Ovary (tissue), 9 donors: ENCODE measurements around the gene LCN2. TPM values are rescaled to one million over a fixed set of nuclear protein-coding genes. Genes with fewer than 3 reads are reported as not detected.
"Not testable (repeated sequence)": the region's sequence is repeated elsewhere in the genome, so short reads cannot be mapped to it uniquely, and the experiment has no call there.

Source experiments
- DNase-seq, 5 donors: peaks; one replicate each; pipeline ENCODE4 v3.0.0-alpha.2; 2019 to 2020
- H3K27ac ChIP-seq, 2 donors: fragments of 200-600 bp; one replicate each; pipeline versions ENCODE4 v1.5.1 to v1.8.0; 2019 to 2022
- H3K27me3 ChIP-seq: fragments of 200-600 bp; one replicate; pipeline ENCODE4 v1.8.0; 2022
- H3K36me3 ChIP-seq: fragments of 200-600 bp; sonication (generic); one replicate; pipeline ENCODE4 v1.5.1; 2019
- H3K4me1 ChIP-seq: one replicate; pipeline ENCODE4 v1.8.1; 2013; ENCODE audit warnings: mild to moderate bottlenecking, moderate library complexity; ENCODE audit not compliant: insufficient read depth
- H3K4me3 ChIP-seq: fragments of 200-600 bp; sonication (generic); one replicate; pipeline ENCODE4 v1.5.1; 2017
- H3K9me3 ChIP-seq, 2 donors: fragments of 200-600 bp in 1 of 2; sonication (generic) in 1 of 2; one replicate each; pipeline versions ENCODE4 v1.5.1 to v1.8.1; 2013 to 2019; ENCODE audit warnings: mild to moderate bottlenecking in 1 of 2, moderate library complexity in 1 of 2
- CTCF ChIP-seq, 3 donors: fragments of 450-650 bp in 2 of 3; fragments of 200-600 bp in 1 of 3; IDR thresholded peaks; one replicate each; pipeline versions ENCODE4 v1.5.1 to v1.8.0; 2016 to 2022; ENCODE audit warnings: antibody characterized with exemption in 3 of 3, mild to moderate bottlenecking in 1 of 3
- EP300 ChIP-seq: sonication (generic); formaldehyde crosslinking; IDR thresholded peaks from one replicate; pipeline ENCODE4 v1.6.1; 2017; ENCODE audit warnings: antibody characterized with exemption
- POLR2A ChIP-seq: fragments of 450-650 bp; IDR thresholded peaks from one replicate; pipeline ENCODE4 v1.6.1; 2017; ENCODE audit warnings: antibody characterized with exemption, mild to moderate bottlenecking, moderate library complexity
- WGBS, 3 donors: extraction: QIAGEN DNeasy Blood & Tissue Kit in 1 of 3; methylation state at CpG; one replicate each; pipeline versions ENCODE4 v1.1.5 to v1.1.7; 2013 to 2017; 5-methylcytosine and 5-hydroxymethylcytosine counted together
- intact Hi-C, 4 donors: fragments of 100-400 bp; cut with DNase I; formaldehyde crosslinking; loops; one replicate each; pipeline versions ENCODE4 v1.11.0 to v1.15.1; 2022 to 2023
- polyA plus RNA-seq, 2 donors: library from polyadenylated mRNA; stranded (reverse); fragments of 200-250 nt in 1 of 2; fragments of 350-450 nt in 1 of 2; fragmentation: Illumina TruSeq in 1 of 2; extraction: RNeasy Lipid Tissue Mini Kit (QIAGEN cat#74804) in 1 of 2; gene quantifications; one replicate each; pipeline ENCODE4 v1.2.3, GENCODE V29; 2013 to 2014
- total RNA-seq, 7 donors: library from RNA; depleted of rRNA in 2 of 7; stranded (reverse); fragments of >200 nt in 2 of 7; fragmentation: NEBNext Ultra II Directional in 3 of 7; extraction: Animal tissue kit (Norgen Biotek cat#: 25700) in 3 of 7; gene quantifications; one replicate each; pipeline versions ENCODE4 v1.1.0 to v1.2.4, GENCODE V29; 2016 to 2023
- donor health status: DM: no; HTN: no; CAD: no; lungs with moderate emphysema.
- donor health status: DM: no; HTN: no; CAD: no.
- donor health status: Bipolar disorder and iron deficiency.
- donor health status: DM: yes; HTN: yes; CAD: no.
- donor health status: DM: no; HTN: no; CAD: no.
- donor health status: DM: yes; HTN: yes; CAD: no.

Gene LCN2
- total and polyA plus RNA-seq, 9 donors = 0.33 to 19.5 (median 3.6) TPM; not detected in 2

GRCh38 chr9:128128836-128129590 is 20.2 kb upstream of the LCN2 start:
- Histone ChIP-seq H3K27ac (peak overlapping the region in 1 of 2 donors; percentile 96), H3K36me3 (no peaks in the 10 kb centered on the region), H3K4me1 (peaks cover 9% of the 10 kb centered on the region), H3K9me3 (no peaks in the 10 kb centered on the region), H3K4me3 (peak overlapping the region; percentile 86), H3K27me3 (no peaks in the 10 kb centered on the region)
- DNase-seq = peak in 3 of 5 donors; percentile 29 to 58 (median 53)
- 42 to 51% (median 47%) methylated on average over 29 of the region's 29 CpGs for WGBS, 3 donors
- intact Hi-C loops = no loop called here
- TF ChIP-seq POLR2A = no peak
- no peak for TF ChIP-seq CTCF (IDR thresholded peaks at IDR 0.05)
- TF ChIP-seq EP300 = no peak

- H3K4me1 ChIP-seq, H3K27ac ChIP-seq, intact Hi-C loops, H3K9me3 ChIP-seq, H3K27me3 ChIP-seq, H3K4me3 ChIP-seq, H3K36me3 ChIP-seq: not testable (repeated sequence)
- DNase-seq = peak in 3 of 5 donors; percentile 41 to 67 (median 59)
- WGBS, 3 donors = 26 to 33% (median 31%) methylated on average over 12 of the region's 12 CpGs
Measured at GRCh38 chr9:128129976-128130590, 19.2 kb upstream of the LCN2 start.

- DNase-seq = peak in 2 of 5 donors; percentile 14 to 28
- H3K4me1 ChIP-seq, intact Hi-C loops, H3K27ac ChIP-seq, H3K36me3 ChIP-seq, H3K27me3 ChIP-seq, H3K9me3 ChIP-seq, H3K4me3 ChIP-seq: not testable (repeated sequence)
- WGBS, 3 donors = 49 to 63% (median 63%) methylated on average over 7 of the region's 7 CpGs
Measured at GRCh38 chr9:128130651-128131050, 18.6 kb upstream of the LCN2 start.

- intact Hi-C loops, H3K4me1 ChIP-seq, H3K36me3 ChIP-seq, H3K4me3 ChIP-seq, H3K27me3 ChIP-seq, H3K9me3 ChIP-seq, H3K27ac ChIP-seq: not testable (repeated sequence)
- peak in 1 of 5 donors; percentile 9 for DNase-seq
- WGBS, 3 donors = 76 to 84% (median 83%) methylated on average over 8 of the region's 8 CpGs
Measured at GRCh38 chr9:128131346-128131745, 17.9 kb upstream of the LCN2 start.

GRCh38 chr9:128132139-128132538 is 17.1 kb upstream of the LCN2 start:
- H3K4me3 ChIP-seq, H3K27ac ChIP-seq, DNase-seq, H3K36me3 ChIP-seq, intact Hi-C loops, H3K9me3 ChIP-seq, H3K27me3 ChIP-seq, H3K4me1 ChIP-seq: not testable (repeated sequence)
- 14 to 17% (median 16%) methylated on average over 8 of the region's 8 CpGs for WGBS, 3 donors

GRCh38 chr9:128135561-128135960 is 13.7 kb upstream of the LCN2 start:
- H3K27ac ChIP-seq, H3K4me1 ChIP-seq, H3K36me3 ChIP-seq, H3K9me3 ChIP-seq, intact Hi-C loops, H3K27me3 ChIP-seq, H3K4me3 ChIP-seq: not testable (repeated sequence)
- peak in 1 of 5 donors; percentile 8 for DNase-seq
- WGBS, 3 donors = 84 to 88% (median 86%) methylated on average over 8 of the region's 8 CpGs
